GM23248 (cell line): ENCODE measurements around the gene TAPBP.

Source experiments
- EZH2 ChIP-seq: fragments of 200-600 bp; sonication (generic); IDR thresholded peaks from 2 replicates; pipeline ENCODE4 v1.6.1; 2018; ENCODE audit warnings: antibody characterized with exemption, mild to moderate bottlenecking; ENCODE audit not compliant: insufficient read depth, poor library complexity, severe bottlenecking
- EZH2phosphoT487 ChIP-seq: fragments of 200-600 bp; sonication (generic); IDR thresholded peaks from 2 replicates; pipeline ENCODE4 v1.6.1; 2018; ENCODE audit warnings: antibody characterized with exemption, moderate library complexity, mild to moderate bottlenecking, low read depth; ENCODE audit not compliant: insufficient read depth

GRCh38 chr6:33289784-33290315 is 24.0 kb downstream of the TAPBP start:
- TF ChIP-seq EZH2 (no peak), EZH2phosphoT487 (no peak)
